ENCODE data around the gene LIN28B.

Gene LIN28B

DNA sequence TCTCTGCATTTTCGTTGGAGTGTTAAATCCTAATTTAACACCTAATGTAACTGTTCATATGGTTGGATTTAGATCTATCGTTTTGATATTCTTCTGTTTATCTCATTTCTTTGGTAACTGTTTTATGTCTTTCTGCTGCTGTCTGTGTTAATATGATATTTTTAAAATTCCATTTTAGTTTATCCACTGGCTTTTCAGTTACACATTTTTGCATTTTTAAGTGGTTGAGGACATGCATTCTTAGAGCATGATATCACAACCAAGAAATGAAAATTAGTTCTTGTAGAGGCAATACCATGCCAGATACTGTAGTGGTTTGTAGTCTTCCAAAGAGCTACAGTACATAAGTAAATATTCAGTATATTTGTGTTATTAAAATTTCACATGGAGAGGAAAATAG, 58.6 kb downstream of the LIN28B start:
- DNase-seq: no peak

DNA sequence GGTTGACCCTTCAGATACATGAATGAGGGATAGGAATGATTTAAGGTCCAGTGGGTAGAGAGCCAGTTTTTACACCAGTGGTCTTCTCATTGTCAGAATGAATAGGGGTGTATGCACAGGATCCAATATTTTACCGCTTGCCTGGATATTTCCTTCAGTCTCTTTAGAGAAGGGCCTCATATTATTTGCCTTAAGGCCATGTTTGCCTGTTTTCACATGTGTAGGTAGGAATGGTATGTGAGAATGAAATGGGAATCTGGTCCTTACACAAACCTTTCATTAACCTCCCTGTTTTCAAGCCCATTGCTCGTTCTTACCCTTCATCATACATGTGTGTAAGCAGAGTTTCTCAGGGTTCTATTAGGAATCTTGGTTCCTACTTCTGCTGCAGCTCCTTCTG, 62.4 kb downstream of the LIN28B start:
- DNase-seq: no peak

DNA sequence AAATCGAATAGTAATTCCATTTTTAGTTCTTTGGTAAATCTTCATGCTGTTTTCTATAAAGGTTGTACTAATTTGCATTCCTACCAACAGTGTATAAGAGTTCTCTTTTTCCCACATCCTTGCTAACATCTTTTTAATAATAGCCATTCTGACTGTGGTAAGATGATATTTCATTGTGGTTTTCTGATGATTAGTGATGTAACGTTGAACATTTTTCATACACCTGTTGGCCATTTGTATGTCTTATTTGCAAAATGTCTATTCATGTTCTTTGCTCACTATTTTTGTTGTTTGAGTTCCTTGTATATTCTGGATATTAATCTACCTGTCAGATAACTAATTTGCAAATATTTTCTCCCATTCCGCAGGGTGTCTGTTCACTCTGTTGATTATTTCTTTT, 64.5 kb downstream of the LIN28B start:
- DNase-seq: no peak

DNA sequence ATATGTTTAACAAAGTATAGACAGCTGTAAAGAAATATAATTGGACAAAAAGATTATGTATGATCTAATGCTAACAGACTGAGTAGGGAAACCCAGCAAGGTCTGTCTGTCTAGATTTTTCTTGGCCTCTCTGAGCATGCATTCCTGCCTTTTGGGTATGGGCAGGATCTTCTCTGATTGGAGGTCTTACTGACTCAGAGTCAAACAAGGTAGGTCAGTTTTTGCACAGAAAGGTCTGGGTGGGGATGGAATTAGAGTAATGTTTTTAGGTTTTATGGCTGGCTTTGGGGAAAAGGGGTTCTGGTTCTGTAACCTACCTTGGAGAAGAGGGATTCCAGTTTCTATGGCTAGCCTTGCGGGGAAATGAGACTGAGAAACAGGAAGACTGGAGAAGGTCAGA, 65.5 kb downstream of the LIN28B start:
- no peak for DNase-seq

DNA sequence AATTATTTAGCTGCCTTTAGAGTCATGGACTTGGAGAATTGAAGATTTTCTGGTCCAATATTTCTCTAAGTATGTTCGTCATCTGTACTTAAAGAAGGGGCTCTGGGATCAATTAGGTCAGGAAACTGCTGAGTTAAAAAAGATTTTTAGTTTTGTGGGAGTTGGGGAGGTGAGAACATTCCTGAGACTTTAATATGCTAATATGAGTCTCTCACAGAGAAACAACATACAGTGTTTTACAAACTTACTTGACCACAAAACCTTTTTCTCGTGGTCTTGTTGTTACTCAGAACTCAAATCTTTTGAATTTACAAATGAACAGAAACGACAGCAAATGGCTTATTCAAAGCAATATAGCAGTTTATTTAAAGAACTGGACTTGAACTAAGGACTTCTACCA, 67.9 kb downstream of the LIN28B start:
- no peak for DNase-seq

DNA sequence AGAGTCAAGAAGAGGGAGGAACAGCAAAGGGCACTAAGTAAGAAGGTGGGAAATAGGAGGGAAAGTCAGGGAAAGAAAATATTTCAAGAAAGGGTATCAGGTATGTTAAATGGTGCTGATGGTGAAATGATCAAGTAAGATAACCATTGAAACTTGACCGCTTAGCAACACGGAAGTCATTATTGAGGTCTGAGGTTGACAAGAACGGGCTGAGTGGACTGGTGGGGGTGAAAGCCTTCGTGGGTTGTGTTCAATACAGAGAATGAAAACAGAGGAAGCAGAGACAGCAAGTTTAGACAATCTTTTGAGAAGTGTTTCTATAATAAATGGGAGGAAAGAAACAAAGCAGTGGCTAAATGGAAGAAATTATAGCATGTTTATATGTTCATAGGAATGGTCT, 72.0 kb downstream of the LIN28B start:
- no peak for DNase-seq

DNA sequence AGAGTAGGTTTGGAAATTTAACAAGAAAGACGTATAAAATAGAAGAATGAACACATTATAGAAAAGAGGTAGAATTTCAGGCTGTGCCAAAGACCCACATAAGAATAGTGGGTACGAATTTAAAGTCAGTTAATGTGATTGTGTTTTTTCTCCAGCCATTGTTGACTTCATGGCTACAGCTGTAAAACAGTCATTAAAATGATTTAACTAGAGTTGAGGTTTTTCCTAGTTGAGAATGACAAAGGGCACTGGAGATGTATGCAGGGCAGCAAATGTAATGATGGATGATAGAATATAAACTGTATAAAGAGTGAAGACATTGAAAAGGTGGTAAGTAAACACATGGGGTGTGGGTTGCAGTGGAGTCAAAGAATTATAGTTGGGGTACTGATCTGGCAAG, 72.7 kb downstream of the LIN28B start:
- no peak for DNase-seq

DNA sequence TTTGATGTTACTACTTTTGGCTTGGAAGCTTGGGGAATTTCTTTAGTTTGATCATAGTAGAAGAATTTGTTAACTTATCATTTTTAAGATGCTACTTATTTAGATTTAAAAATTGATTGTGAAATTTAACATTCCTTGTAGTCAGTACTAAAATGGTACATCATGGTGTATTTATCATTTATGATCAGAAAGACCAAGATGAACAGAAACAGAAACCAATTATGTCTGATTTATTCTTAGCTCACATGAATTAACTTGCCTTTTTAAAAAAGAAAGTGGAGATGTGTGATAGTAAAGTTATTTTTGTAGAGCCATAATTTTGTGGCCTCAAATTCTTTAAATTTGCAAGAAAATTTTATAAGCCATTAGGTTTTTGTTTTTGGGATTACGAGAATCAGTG, 77.6 kb downstream of the LIN28B start:
- no peak for DNase-seq

DNA sequence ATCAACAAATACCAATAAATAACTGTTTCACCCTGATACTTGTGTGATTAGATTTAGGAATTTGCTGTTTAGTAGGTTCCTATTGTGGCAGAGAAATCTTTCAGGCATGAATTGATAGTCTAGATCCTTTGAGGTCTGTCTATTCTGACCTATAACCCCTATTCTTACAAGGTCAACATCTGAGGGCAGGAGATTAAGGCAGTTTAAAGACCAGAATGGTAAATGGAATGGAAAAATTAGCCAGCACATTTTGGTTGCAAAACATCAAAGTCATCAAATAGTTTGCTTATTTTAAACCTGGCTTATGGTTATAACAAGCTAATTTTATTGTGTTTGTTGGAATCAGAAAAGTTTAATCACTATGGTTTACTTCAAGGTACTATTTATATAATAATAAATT, 78.4 kb downstream of the LIN28B start:
- DNase-seq: no peak

DNA sequence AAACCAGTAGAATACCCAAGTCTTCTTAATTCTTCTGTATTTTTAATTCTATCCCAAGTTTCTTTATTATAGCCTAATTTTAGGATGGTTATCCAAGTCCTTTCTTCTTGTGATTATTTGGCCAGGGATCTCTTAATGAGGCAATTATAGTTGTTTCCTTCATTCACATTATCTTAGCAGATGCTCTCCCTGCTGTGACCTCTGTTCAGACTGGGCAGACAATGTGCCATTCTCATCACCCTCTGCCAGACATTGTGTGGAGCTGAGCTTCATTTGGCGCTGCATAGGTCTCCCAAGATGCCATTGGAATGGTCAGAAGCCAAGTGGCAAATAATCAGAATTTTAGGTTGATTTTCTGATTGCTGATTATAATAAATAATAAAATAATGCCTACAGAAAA, 79.4 kb downstream of the LIN28B start:
- no peak for DNase-seq

DNA sequence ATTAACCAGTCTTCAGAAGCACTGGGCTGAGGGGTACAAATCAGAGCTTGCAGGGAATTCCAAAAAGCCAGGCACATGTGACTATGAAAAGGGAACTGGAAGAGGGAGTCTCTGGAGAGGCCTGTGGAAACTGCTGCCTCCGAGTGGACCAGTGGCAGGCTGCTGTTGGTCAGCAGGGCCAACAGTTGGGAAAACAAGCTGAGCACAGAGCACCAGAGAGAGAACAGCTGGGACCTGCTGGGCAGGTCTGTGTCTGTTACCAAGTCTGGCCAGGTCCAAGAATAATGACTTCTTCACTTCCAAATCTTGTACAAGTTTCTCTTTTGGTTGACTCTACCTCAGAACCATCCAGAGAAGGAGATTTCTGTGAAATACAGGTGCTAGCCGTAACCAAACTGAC, 81.4 kb downstream of the LIN28B start:
- DNase-seq: no peak

DNA sequence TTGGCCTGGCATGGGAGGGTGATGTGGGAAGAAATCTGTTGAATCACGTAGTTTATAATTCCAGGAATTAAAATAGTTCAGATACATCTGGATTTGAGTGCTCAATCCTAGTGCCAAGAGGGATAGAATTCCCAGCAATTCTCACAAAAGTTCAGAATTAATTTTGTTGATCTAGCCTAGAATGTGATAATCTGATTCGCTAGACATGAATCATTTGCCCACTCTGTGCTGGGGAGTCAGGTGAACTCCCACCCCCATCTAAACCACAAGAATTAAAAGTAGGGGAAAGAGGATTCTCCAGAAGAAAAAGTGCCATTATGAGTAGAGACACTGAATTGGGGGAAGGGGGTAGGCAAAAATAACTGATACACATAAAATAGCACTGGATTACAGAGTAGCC, 85.0 kb downstream of the LIN28B start:
- DNase-seq: no peak

DNA sequence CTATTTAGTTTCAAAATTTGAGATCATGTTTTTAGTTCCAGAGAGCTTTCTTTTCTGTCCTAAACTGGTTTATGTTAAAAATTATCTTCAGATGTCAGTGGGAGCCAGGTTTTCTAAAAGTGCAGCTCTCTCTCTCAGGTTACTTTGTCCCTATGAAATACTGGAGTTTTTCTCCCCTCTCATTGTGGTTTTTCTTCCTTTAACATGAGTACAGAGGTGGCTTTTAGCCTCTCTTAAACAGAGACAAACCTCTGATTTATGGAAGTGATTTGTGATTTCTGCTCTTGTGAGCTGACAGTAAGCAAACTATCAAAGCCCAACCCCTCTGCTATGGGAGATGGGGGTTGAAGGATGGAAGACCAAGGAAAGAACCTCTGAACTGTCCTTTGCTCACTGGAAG, 85.7 kb downstream of the LIN28B start:
- DNase-seq: no peak

DNA sequence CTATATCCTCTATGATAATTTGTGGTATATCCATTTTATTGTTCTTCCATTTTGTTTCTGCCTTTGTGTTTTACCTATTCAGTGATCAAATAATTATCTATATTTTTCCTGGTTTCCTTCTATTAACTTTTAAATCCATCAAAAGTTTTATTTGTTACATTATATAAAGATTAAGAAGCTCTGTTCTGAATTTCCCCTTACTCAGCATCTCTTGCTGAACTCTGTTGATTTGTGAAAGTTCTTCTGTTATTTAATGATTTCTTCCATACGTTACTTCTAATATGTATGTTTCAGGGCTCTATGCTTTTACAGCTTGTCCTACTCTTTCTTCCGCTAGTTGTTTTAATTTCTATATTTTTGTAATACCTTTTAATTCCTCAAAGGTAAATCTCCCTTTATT, 87.1 kb downstream of the LIN28B start:
- DNase-seq: no peak

DNA sequence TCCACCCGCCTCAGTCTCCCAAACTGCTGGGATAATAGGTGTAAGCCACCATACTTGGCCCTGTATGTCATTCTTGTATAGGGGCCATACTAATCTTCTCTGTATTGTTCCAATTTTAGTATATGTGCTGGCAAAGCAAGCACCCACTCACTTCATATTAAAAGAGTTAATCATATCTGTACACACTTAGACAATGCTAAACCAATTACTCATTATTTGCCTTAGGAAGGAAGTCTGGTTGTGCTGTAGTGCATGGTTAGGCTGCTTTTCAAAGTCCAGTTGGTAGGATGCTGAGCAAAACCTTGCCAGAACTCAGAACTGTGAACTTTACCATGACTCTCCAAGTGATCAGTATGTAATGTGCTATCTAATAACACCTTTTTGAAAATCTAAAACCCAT, 88.6 kb downstream of the LIN28B start:
- no peak for DNase-seq

DNA sequence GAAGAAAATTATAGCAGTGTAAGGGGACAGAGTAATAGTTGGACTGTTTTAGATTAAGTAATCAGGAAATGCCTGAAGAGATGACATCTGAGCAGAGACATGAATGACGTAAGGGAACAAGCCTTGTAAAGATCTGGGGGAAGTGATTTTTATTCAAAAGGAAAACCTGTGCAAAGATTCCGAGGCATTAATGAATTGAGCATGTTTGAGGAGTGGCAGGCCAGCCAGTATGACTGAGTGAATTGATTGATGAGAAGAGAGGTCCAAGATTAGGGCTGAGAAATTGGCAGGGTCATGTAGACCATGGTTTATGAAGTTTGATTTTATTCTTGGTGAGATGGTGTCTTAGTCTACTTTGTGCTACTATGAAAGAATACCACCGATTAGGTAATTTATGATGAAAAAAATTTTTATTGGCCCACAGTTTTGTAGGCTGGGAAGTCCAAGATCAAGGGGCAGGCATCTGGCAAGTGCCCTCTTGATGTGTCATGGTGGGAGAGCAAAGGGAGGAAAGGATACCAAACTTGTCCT, 95.1 kb downstream of the LIN28B start:
- no peak for DNase-seq

DNA sequence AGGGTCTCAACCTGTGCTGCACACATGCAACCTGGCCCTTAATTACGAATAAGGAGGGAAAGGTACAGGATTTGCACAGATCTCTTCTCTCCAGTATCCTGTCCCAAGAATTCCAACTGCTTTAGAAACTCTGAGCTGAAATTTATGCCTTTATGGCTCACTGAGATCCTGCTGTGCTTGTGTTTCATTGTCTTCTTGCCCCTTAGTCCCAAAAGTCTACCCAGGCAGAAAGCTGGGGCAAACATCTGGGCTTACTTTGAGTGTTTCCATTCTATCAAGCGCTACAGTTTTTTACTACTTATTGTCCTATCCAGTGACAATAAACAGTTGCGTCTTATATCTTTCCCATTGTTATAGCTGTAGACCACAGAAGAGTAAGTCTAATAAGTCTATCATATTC, 99.7 kb downstream of the LIN28B start:
- DNase-seq: no peak

DNA sequence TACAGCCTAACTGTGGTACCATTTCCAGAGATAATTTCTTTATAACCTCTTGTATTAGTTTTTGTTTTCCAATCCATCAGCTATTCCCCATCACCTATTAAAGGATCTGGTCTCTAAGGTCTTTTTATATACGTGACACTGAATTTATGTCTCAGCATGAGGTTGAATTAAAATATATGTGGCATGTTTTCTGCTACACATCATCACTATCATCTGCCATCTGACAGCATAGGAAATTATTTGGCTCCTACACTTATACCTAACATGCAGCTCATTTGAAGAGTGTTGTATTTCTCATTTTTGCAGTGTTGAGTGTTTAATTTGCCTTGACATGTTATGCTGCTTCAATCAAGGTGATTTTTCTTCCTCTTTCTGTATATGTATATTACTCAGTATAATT, 100.3 kb downstream of the LIN28B start:
- no peak for DNase-seq

DNA sequence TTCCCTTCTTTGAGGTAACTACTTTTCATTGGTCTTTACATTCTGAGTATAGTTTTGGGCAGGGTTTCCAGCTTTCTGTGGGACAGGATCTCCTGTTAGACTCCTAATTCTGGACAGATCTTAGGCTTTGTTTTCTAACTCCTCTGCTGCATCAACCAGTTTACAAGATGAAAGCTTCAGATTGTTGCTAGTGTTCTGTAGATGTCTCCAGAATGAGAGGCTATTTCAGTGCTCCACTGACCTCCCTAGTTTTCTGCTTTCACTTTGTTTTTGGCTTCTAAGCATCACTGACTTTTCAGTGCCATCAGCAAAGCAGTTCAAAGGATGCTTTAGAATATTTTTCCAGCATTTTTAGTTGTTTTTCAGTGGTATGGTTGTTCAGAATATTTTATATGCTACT, 101.4 kb downstream of the LIN28B start:
- no peak for DNase-seq

DNA sequence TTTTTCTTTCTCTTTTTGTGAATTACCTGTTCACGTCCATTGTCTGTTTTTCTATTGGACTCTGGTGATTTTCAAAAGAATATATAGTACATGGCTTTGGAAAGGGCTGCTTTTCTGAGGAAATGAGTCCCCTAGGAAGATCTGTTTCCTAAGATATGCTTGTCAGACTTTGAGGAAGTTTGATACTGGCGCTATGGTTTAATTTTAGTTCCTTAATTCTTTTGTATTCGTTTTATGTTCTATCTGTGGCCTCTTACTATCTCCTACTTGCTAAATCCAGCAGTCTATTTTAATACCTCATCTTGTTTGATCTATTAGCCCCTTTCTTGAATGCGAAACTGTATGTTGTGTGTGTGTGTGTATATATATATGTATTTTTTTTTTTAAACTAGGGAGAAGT, 101.9 kb downstream of the LIN28B start:
- no peak for DNase-seq

DNA sequence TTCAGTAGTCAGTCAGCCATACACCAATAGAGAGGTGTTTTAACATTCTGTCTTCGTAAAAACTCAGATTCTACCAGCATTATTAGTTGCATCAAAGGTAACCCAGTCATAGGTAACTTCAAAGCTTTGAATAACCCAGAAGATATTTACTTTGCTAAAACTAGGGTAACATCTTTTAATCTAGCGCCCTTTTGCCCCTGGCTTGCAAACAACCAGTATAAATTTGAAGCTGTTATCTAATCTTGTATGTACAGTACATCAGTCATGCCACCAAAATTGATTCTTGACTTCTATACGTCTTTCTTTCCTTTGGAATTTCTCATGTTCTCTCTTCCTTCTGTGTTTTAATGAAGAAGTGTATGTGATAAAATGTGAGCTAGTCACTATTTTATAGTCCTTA, 109.3 kb downstream of the LIN28B start:
- DNase-seq: no peak

DNA sequence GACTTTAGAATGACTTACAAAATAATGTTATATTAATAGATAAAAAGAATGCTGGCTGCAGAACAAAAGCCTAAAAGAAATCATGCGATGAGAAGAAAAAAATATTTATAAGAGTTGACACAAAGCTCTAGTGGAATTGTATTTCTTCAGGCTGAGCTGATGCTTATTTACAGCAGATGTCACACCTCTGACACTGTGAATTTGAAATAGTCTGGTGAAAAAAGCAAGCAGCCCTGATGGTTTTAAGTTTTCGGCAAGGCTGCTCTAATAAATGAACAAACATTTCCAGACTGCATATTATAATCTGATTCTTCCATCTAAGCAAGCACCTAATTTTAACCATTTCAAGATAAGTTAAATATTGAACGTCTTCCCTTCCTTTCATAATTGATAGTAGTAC, 109.9 kb downstream of the LIN28B start:
- no peak for DNase-seq

DNA sequence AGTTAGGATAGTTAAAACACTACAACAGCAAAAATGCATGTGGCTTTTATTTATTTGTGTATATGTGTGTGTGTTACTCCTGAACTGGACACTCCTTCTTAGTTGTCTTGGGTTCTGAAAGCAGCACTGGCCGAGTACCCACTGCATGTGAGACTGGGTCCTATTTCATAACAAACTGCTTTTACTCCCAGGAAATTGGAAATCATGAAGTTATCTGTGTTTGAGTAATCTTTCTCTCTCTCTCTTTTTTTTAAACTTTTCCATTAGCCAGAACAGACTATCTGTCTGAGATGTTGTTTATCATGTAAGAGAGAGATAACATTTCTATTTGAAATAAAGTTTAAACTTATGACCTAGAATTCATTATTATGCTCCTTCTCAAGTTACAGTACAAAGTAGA, 110.4 kb downstream of the LIN28B start:
- no peak for DNase-seq

DNA sequence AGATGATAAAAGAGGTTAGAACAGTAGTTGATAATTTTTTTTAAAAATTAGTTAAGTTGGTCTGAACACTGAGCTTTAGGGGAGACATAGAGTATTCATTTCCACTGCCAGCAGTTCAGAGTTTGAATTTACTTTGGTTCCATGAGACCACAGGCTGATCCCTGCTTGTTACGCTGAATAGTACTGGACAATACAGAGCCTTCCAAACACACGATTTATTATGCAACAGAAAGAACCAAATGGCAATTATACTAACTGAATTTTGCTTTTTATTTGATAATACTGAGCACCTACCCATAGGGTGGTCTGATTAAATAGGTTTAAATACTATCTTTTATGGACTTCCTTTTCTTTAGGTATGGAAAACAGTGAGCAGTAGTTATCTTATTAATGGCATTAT, 111.5 kb downstream of the LIN28B start:
- DNase-seq: no peak

DNA sequence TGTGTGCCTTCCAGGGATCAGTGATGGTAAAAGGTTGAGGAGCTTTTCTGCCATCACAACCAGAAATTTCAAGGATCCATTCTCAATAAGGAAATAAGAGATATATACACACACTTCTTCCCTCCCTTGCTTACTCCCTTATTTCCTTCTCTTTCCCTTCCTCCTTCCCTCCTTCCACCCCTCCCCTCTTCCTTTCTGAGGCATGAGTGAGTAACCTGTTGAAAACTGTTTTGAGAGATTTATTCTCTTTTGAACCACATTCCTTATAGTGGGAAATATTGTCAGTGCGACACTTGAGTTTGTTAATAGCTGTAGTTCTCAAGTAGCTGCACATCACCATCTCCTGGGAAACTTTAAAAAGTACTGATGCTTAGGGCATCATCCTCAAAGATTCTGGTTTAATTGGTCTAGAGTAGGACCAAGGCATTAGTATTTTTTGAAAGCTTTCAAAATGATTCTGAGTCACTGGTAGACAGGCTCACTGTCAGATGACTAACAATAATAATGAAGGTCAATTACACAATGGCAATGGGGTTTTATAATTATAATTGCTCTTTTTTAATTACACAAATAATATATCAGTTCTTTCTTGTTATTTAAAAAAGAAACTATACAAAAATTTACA, 113.0 kb downstream of the LIN28B start:
- DNase-seq: no peak

DNA sequence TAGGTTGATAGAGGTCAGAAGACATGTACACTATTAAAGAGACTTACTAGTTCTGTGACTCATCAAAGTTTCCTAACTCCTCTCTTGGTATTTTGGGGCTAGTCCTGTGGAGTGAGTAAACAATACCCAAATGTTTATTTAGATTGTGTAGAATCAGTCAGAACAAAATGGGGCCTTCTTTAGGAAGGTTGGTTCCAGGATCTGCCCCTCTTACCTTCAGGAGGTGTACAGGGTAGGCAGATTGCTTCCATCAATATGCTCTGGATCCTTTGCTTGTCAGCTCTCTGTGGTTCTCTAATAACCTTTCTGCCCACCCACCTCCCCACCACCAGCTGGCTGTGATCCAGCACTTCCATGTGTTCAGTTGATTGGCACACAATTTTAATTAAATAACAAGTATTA, 115.9 kb downstream of the LIN28B start:
- DNase-seq: no peak
